Rectal smooth muscle tissue (tissue), 1 donor: Measurements from ENCODE around the gene BLACAT1.

Experiments used
- H3K27ac ChIP-seq: one replicate; pipeline ENCODE4 v1.7.0; 2013; ENCODE audit warnings: low read depth, low read length, inconsistent platforms
- H3K27me3 ChIP-seq: one replicate; pipeline ENCODE4 v1.7.0; 2013; ENCODE audit warnings: low read length; ENCODE audit not compliant: control insufficient read depth, insufficient read depth
- H3K36me3 ChIP-seq: one replicate; pipeline ENCODE4 v1.7.0; 2013; ENCODE audit warnings: low read length; ENCODE audit not compliant: control insufficient read depth, insufficient read depth
- H3K4me1 ChIP-seq: one replicate; pipeline ENCODE4 v1.7.0; 2013; ENCODE audit warnings: low read length; ENCODE audit not compliant: control insufficient read depth, insufficient read depth
- H3K4me3 ChIP-seq: one replicate; pipeline ENCODE4 v1.7.0; 2013; ENCODE audit warnings: low read length
- H3K9ac ChIP-seq: one replicate; pipeline ENCODE4 v1.7.0; 2013; ENCODE audit warnings: low read length

The BLACAT1 gene

GRCh38 chr1:205465392-205465791 is 9.5 kb upstream of the BLACAT1 start:
- Histone ChIP-seq H3K27me3 (peaks cover 5% of the 10 kb centered on the region), H3K4me3 (no peak overlapping the region), H3K9ac (no peak overlapping the region)

GRCh38 chr1:205458777-205459566 is 3.1 kb upstream of the BLACAT1 start:
- no peak overlapping the region for H3K4me3 ChIP-seq
- no peaks in the 10 kb centered on the region for H3K4me1 ChIP-seq
- no peak overlapping the region for H3K27ac ChIP-seq
- H3K9ac ChIP-seq: no peak overlapping the region
- H3K27me3 ChIP-seq: peaks cover 42% of the 10 kb centered on the region
- H3K36me3 ChIP-seq: no peaks in the 10 kb centered on the region

More at GRCh38 chr1:205465392-205465791, 9.5 kb upstream of the BLACAT1 start:
- no peaks in the 10 kb centered on the region for H3K36me3 ChIP-seq
- H3K4me1 ChIP-seq: no peaks in the 10 kb centered on the region
- no peak overlapping the region for H3K27ac ChIP-seq

GRCh38 chr1:205456868-205457745 is 1.3 kb upstream of the BLACAT1 start:
- no peak overlapping the region for H3K4me3 ChIP-seq
- H3K27me3 ChIP-seq: peaks cover 54% of the 10 kb centered on the region
- H3K4me1 ChIP-seq: no peaks in the 10 kb centered on the region
- H3K36me3 ChIP-seq: no peaks in the 10 kb centered on the region
- H3K9ac ChIP-seq: no peak overlapping the region
- no peak overlapping the region for H3K27ac ChIP-seq

- peaks cover 59% of the 10 kb centered on the region for H3K27me3 ChIP-seq
These were observed 580 bp upstream of the BLACAT1 start for GRCh38 chr1:205456383-205456867.

GRCh38 chr1:205454903-205455335 is 926 bp downstream of the BLACAT1 start:
- Histone ChIP-seq H3K4me1 (no peaks in the 10 kb centered on the region), H3K27ac (no peak overlapping the region), H3K4me3 (no peak overlapping the region), H3K36me3 (no peaks in the 10 kb centered on the region), H3K27me3 (peaks cover 62% of the 10 kb centered on the region), H3K9ac (no peak overlapping the region)

More at GRCh38 chr1:205456383-205456867, 580 bp upstream of the BLACAT1 start:
- H3K9ac ChIP-seq: no peak overlapping the region
- no peaks in the 10 kb centered on the region for H3K4me1 ChIP-seq
- no peaks in the 10 kb centered on the region for H3K36me3 ChIP-seq
- H3K4me3 ChIP-seq: peak overlapping the region; percentile 37
- H3K27ac ChIP-seq: no peak overlapping the region

- Histone ChIP-seq H3K36me3 (no peaks in the 10 kb centered on the region), H3K4me3 (no peak overlapping the region), H3K4me1 (no peaks in the 10 kb centered on the region), H3K9ac (no peak overlapping the region), H3K27ac (no peak overlapping the region), H3K27me3 (peaks cover 60% of the 10 kb centered on the region)
These were observed 2.4 kb downstream of the BLACAT1 start for GRCh38 chr1:205453466-205453865.

- Histone ChIP-seq H3K36me3 (no peaks in the 10 kb centered on the region), H3K4me1 (no peaks in the 10 kb centered on the region), H3K27me3 (peaks cover 55% of the 10 kb centered on the region), H3K27ac (no peak overlapping the region), H3K4me3 (no peak overlapping the region), H3K9ac (no peak overlapping the region)
These were observed 2.9 kb downstream of the BLACAT1 start for GRCh38 chr1:205452933-205453332.

GRCh38 chr1:205452364-205452763 is 3.5 kb downstream of the BLACAT1 start:
- Histone ChIP-seq H3K4me3 (no peak overlapping the region), H3K27me3 (peaks cover 50% of the 10 kb centered on the region), H3K9ac (no peak overlapping the region), H3K36me3 (no peaks in the 10 kb centered on the region), H3K4me1 (no peaks in the 10 kb centered on the region), H3K27ac (no peak overlapping the region)

GRCh38 chr1:205451759-205452164 is 4.1 kb downstream of the BLACAT1 start:
- Histone ChIP-seq H3K27ac (no peak overlapping the region), H3K36me3 (no peaks in the 10 kb centered on the region), H3K4me1 (no peaks in the 10 kb centered on the region), H3K27me3 (peaks cover 49% of the 10 kb centered on the region), H3K9ac (no peak overlapping the region), H3K4me3 (no peak overlapping the region)

GRCh38 chr1:205451202-205451601 is 4.6 kb downstream of the BLACAT1 start:
- no peak overlapping the region for H3K4me3 ChIP-seq
- H3K27me3 ChIP-seq: peaks cover 44% of the 10 kb centered on the region
- no peaks in the 10 kb centered on the region for H3K4me1 ChIP-seq
- H3K27ac ChIP-seq: no peak overlapping the region
- H3K36me3 ChIP-seq: no peaks in the 10 kb centered on the region
- H3K9ac ChIP-seq: no peak overlapping the region

- H3K27me3 ChIP-seq: peaks cover 37% of the 10 kb centered on the region
- no peak overlapping the region for H3K27ac ChIP-seq
These were observed 5.4 kb downstream of the BLACAT1 start for GRCh38 chr1:205450448-205450847.

GRCh38 chr1:205449750-205450443 is 5.9 kb downstream of the BLACAT1 start:
- Histone ChIP-seq H3K27me3 (peaks cover 32% of the 10 kb centered on the region), H3K4me3 (no peak overlapping the region), H3K9ac (no peak overlapping the region)

More at GRCh38 chr1:205450448-205450847, 5.4 kb downstream of the BLACAT1 start:
- no peak overlapping the region for H3K9ac ChIP-seq
- no peak overlapping the region for H3K4me3 ChIP-seq
- no peaks in the 10 kb centered on the region for H3K36me3 ChIP-seq
- peaks cover 1% of the 10 kb centered on the region for H3K4me1 ChIP-seq

More at GRCh38 chr1:205449750-205450443, 5.9 kb downstream of the BLACAT1 start:
- Histone ChIP-seq H3K27ac (no peak overlapping the region), H3K4me1 (peaks cover 4% of the 10 kb centered on the region), H3K36me3 (no peaks in the 10 kb centered on the region)
